ENCODE data around the gene PPT2.
A peak's percentile ranks its signal among the peaks of the same experiment; 100 is the strongest.

The PPT2 gene

GRCh38 chr6:32153564-32154513 is at the start of gene PPT2:
Gene PPT2, plus strand, starts transcription at chr6:32154141. Its CDS starts 454 bp downstream, at chr6:32154595.
- peak within 1 kb of the TSS; percentile 96 for H3K4me3 ChIP-seq (replicated peaks; ENCODE audit: low read depth, low read length)
- DNase-seq (ENCODE audit: extremely low read depth, low read depth): peak; percentile 75
- TF ChIP-seq CTCF (IDR thresholded peaks at IDR 0.05; ENCODE audit: low read depth, low read length, missing control alignments): peak; percentile 22

DNA sequence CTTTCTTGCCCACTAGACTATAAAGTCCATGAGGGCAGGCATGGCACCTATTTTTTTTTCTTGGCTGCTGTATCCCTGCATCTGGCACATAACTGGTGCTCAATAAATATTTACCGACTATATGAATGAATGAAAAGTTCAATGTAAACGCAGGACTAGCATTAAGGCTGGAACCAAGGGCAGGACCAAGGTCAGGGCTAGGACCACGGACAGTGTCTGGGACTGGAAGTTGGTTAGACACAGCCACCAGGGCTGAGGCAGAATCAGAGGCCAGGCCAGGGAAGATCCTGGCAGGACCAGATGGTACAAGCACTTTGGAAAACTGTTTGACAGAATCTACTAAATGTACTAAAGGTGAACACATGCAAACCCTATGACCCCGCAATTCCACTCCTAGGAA is 48.5 kb upstream of the PPT2 start:
- H3K4me3 ChIP-seq (replicated peaks; ENCODE audit: low read depth, low read length): no peak overlapping the region
- no peak for DNase-seq (ENCODE audit: extremely low read depth, low read depth)
- TF ChIP-seq CTCF (IDR thresholded peaks at IDR 0.05; ENCODE audit: low read depth, low read length, missing control alignments): no peak

- DNase-seq (ENCODE audit: extremely low read depth, low read depth): no peak
- H3K4me3 ChIP-seq (replicated peaks; ENCODE audit: low read depth, low read length): no peak overlapping the region
- TF ChIP-seq CTCF (IDR thresholded peaks at IDR 0.05; ENCODE audit: low read depth, low read length, missing control alignments): no peak
Measured at GRCh38 chr6:32107406-32107805, 46.5 kb upstream of the PPT2 start.

DNA sequence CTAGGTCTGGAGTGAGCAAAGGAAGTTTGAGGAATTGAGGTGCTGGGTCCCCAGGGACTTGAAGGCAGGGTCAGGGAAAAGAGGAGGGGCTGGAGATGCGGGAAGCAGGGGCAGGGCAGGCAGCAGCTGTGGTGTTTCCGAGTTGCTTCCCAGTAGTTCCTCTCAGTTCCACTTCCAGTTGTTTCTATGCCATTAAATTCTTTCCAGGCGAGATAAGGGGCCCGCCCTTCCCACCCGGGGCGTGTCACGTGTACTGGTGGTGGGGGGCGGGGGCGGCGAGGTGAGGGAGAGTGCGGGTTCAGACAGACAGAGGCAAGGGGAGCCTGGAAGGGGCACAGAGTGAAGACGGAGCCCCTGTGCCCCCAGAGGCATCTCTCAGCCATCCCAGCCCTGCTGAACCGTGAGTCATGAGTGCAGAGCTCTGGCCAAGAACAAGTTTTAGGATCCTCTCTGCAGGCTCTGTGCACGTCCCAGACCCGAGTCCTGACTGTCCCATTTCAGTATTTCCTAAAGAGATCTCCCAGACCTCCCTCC is 45.8 kb upstream of the PPT2 start:
- no peak for TF ChIP-seq CTCF (IDR thresholded peaks at IDR 0.05; ENCODE audit: low read depth, low read length, missing control alignments)
- H3K4me3 ChIP-seq (replicated peaks; ENCODE audit: low read depth, low read length): no peak overlapping the region

DNA sequence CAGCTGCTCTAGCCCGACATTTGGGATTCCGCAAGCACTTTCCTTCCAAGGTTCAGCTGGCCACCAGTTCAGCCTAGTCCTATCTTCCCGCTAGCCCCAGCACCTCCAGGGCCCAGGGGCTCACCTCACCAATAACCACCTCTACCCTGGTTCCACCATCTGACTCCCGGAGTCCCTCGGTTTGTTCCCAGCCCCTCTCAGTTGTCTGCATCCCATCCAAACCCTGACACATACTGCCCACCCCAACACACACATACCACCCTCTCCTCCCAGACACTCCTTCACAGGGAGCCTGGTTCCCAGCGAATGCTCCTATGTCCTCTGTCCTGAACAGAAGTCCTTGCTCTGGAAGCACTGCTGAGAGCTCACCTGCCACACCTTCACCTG is 45.2 kb upstream of the PPT2 start:
- no peak overlapping the region for H3K4me3 ChIP-seq (replicated peaks; ENCODE audit: low read depth, low read length)
- DNase-seq (ENCODE audit: extremely low read depth, low read depth): no peak
- TF ChIP-seq CTCF (IDR thresholded peaks at IDR 0.05; ENCODE audit: low read depth, low read length, missing control alignments): no peak

More for the DNA sequence above, 45.8 kb upstream of the PPT2 start:
- DNase-seq (ENCODE audit: extremely low read depth, low read depth): no peak

GRCh38 chr6:32109114-32109764 is 44.7 kb upstream of the PPT2 start, which contains the start of gene TNXB:
Gene TNXB, minus strand, starts transcription at chr6:32109338. Its CDS starts 11,140 bp downstream, at chr6:32098198.
- H3K4me3 ChIP-seq (replicated peaks; ENCODE audit: low read depth, low read length): no peak within 1 kb of the TSS
- no peak for TF ChIP-seq CTCF (IDR thresholded peaks at IDR 0.05; ENCODE audit: low read depth, low read length, missing control alignments)
- DNase-seq (ENCODE audit: extremely low read depth, low read depth): no peak

All from HFF-Myc (cell line).